ENCODE data around the gene TULP4. TPM values are rescaled to one million over a fixed set of nuclear protein-coding genes. Genes with fewer than 3 reads are reported as not detected.

The TULP4 gene
- total RNA-seq, 6 donors from 2014 or later, result 78.7 to 150 (median 94.4) TPM

- Histone ChIP-seq H3K4me1 (peaks cover 0 to under 1% (median 0%) of the 10 kb centered on the region in 4 donors), H3K9me3 (no peaks in the 10 kb centered on the region), H3K36me3 (no peaks in the 10 kb centered on the region), H3K4me3 (no peak overlapping the region), H3K27ac (no peak overlapping the region), H3K27me3 (no peaks in the 10 kb centered on the region)
- TF ChIP-seq EP300 (IDR thresholded peaks at IDR 0.05) (no peak), CTCF (IDR thresholded peaks at IDR 0.05) (no peak), POLR2A (IDR thresholded peaks at IDR 0.05) (no peak), POLR2AphosphoS5 (IDR thresholded peaks at IDR 0.05) (no peak)
- DNase-seq, result peak in 1 of 2 donors; percentile 29
- peak in 1 of 2 donors; percentile 34 for ATAC-seq (ENCODE audit: low FRiP score in 2 of 2)
- WGBS, 2 donors, result 77 to 81% methylated on average over 2 of the region's 2 CpGs
Observed at GRCh38 chr6:158278004-158278403, 34.3 kb upstream of the TULP4 start.

- Histone ChIP-seq H3K27ac (no peak overlapping the region), H3K27me3 (no peaks in the 10 kb centered on the region), H3K36me3 (no peaks in the 10 kb centered on the region), H3K9me3 (no peaks in the 10 kb centered on the region), H3K4me3 (no peak overlapping the region), H3K4me1 (peaks cover 0 to 9% (median 2%) of the 10 kb centered on the region in 4 donors)
- ATAC-seq (ENCODE audit: low FRiP score in 2 of 2) (no peak), DNase-seq (no peak)
- WGBS, 2 donors, result 89 to 91% methylated on average over 13 of the region's 13 CpGs
- TF ChIP-seq POLR2A (IDR thresholded peaks at IDR 0.05), result no peak
Observed at GRCh38 chr6:158279615-158280014, 32.6 kb upstream of the TULP4 start.

- TF ChIP-seq POLR2A (IDR thresholded peaks at IDR 0.05), result no peak
- Histone ChIP-seq H3K27me3 (no peaks in the 10 kb centered on the region), H3K36me3 (no peaks in the 10 kb centered on the region), H3K27ac (peak overlapping the region in 1 of 4 donors; percentile 38), H3K4me3 (no peak overlapping the region), H3K9me3 (no peaks in the 10 kb centered on the region), H3K4me1 (peaks cover 0 to 15% (median 9%) of the 10 kb centered on the region in 4 donors)
- ATAC-seq (ENCODE audit: low FRiP score in 2 of 2) (no peak), DNase-seq (no peak)
- WGBS, 2 donors, result 71 to 76% methylated on average over 4 of the region's 4 CpGs
Observed at GRCh38 chr6:158283304-158283980, 28.8 kb upstream of the TULP4 start.

GRCh38 chr6:158284007-158284875 is 28.0 kb upstream of the TULP4 start:
- H3K27me3 ChIP-seq, result no peaks in the 10 kb centered on the region
- peak overlapping the region in 2 of 4 donors; percentile 34 to 38 for H3K27ac ChIP-seq
- DNase-seq (peak in 1 of 2 donors; percentile 36), ATAC-seq (ENCODE audit: low FRiP score in 2 of 2) (no peak)
- 70 to 78% methylated on average over 11 of the region's 11 CpGs for WGBS, 2 donors
- no peaks in the 10 kb centered on the region for H3K36me3 ChIP-seq
- no peaks in the 10 kb centered on the region for H3K9me3 ChIP-seq
- peaks cover 0 to 15% (median 9%) of the 10 kb centered on the region in 4 donors for H3K4me1 ChIP-seq
- H3K4me3 ChIP-seq, result no peak overlapping the region
- no peak for TF ChIP-seq POLR2AphosphoS5 (IDR thresholded peaks at IDR 0.05)
- no peak for TF ChIP-seq CTCF (IDR thresholded peaks at IDR 0.05)
- TF ChIP-seq EP300 (IDR thresholded peaks at IDR 0.05), result no peak
- no peak for TF ChIP-seq POLR2A (IDR thresholded peaks at IDR 0.05)

- Histone ChIP-seq H3K9me3 (no peaks in the 10 kb centered on the region), H3K4me1 (peaks cover 0 to 15% (median 9%) of the 10 kb centered on the region in 4 donors), H3K36me3 (no peaks in the 10 kb centered on the region), H3K4me3 (no peak overlapping the region), H3K27me3 (no peaks in the 10 kb centered on the region), H3K27ac (peak overlapping the region in 2 of 4 donors; percentile 34 to 38)
- no peak for TF ChIP-seq CTCF (IDR thresholded peaks at IDR 0.05)
- no peak for TF ChIP-seq EP300 (IDR thresholded peaks at IDR 0.05)
- no peak for TF ChIP-seq POLR2AphosphoS5 (IDR thresholded peaks at IDR 0.05)
- TF ChIP-seq POLR2A (IDR thresholded peaks at IDR 0.05), result no peak
- ATAC-seq (ENCODE audit: low FRiP score in 2 of 2), result no peak
- no peak for DNase-seq
- WGBS, 2 donors, result 87 to 93% methylated on average over 6 of the region's 6 CpGs
Observed at GRCh38 chr6:158284876-158285655, 27.2 kb upstream of the TULP4 start.

Data from upper lobe of left lung (tissue), 6 donors.